ENCODE measurements around the gene PLA2R1.
"Not testable (repeated sequence)": the region's sequence is repeated elsewhere in the genome, so short reads cannot be mapped to it uniquely, and the experiment has no call there.

The PLA2R1 gene

GRCh38 chr2:159976527-159977160 lies 85.8 kb downstream of the PLA2R1 start:
- no peak for DNase-seq

GRCh38 chr2:159973325-159973724 lies 89.1 kb downstream of the PLA2R1 start:
- no peak for DNase-seq

GRCh38 chr2:159971365-159972152 lies 90.9 kb downstream of the PLA2R1 start:
- peak; percentile 67 for DNase-seq

GRCh38 chr2:159970548-159970947 lies 91.9 kb downstream of the PLA2R1 start:
- not testable (repeated sequence) for DNase-seq

GRCh38 chr2:159968279-159968900 lies 94.0 kb downstream of the PLA2R1 start:
- peak; percentile 62 for DNase-seq

- DNase-seq = no peak
Observed at GRCh38 chr2:159963700-159964099, 98.7 kb downstream of the PLA2R1 start.

GRCh38 chr2:159962513-159962912 lies 99.9 kb downstream of the PLA2R1 start:
- not testable (repeated sequence) for DNase-seq

- DNase-seq = no peak
Observed at GRCh38 chr2:159961451-159961850, 101.0 kb downstream of the PLA2R1 start.

GRCh38 chr2:159961037-159961436 lies 101.4 kb downstream of the PLA2R1 start:
- DNase-seq = no peak

GRCh38 chr2:159960414-159960813 lies 102.0 kb downstream of the PLA2R1 start:
- no peak for DNase-seq

- DNase-seq = no peak
Observed at GRCh38 chr2:159959136-159959535, 103.3 kb downstream of the PLA2R1 start.

- no peak for DNase-seq
Observed at GRCh38 chr2:159953136-159953823, 109.1 kb downstream of the PLA2R1 start.

- peak; percentile 18 for DNase-seq
Observed at GRCh38 chr2:159946326-159946999, 116.0 kb downstream of the PLA2R1 start.

- DNase-seq = no peak
Observed at GRCh38 chr2:159944874-159945273, 117.5 kb downstream of the PLA2R1 start.

GRCh38 chr2:159942146-159942545 lies 120.3 kb downstream of the PLA2R1 start:
- no peak for DNase-seq

GRCh38 chr2:159941729-159942128 lies 120.7 kb downstream of the PLA2R1 start:
- DNase-seq = no peak

GRCh38 chr2:159939946-159940345 lies 122.5 kb downstream of the PLA2R1 start:
- DNase-seq = no peak

- no peak for DNase-seq
Observed at GRCh38 chr2:159938395-159938794, 124.0 kb downstream of the PLA2R1 start.

- no peak for DNase-seq
Observed at GRCh38 chr2:159936471-159936870, 125.9 kb downstream of the PLA2R1 start.

- DNase-seq = no peak
Observed at GRCh38 chr2:159933727-159934049, 128.7 kb downstream of the PLA2R1 start.

GRCh38 chr2:159933040-159933726 lies 129.2 kb downstream of the PLA2R1 start:
- DNase-seq = no peak

GRCh38 chr2:159926695-159927094 lies 135.7 kb downstream of the PLA2R1 start:
- no peak for DNase-seq
